GM19099 (cell line): Measurements from ENCODE around the gene CSMD2.

Experiments
- POLR2A ChIP-seq: IDR thresholded peaks from 3 replicates; pipeline ENCODE4 v1.6.1; 2011; ENCODE audit warnings: low read depth; ENCODE audit not compliant: insufficient read length; ENCODE audit errors: extremely low read depth

CSMD2 gene

DNA sequence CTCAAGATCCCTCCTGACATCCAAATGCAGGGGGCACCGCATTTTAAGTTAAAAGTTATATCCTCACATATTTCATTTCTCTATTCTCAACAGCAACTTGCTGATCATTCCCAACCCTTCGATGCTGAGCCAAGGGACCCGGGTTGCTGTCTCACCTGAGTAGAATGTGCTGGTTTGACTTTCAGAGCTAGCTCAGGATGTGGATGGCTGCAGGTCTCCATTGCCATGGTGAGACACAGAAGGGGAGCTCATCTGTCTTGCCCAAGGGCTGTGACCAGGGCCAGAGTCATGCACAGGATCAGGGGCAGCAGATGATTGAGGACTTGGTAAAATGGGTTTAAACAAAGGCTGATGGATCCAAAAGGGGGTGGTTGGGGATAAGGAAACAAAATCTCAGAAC lies 189.1 kb downstream of the CSMD2 start:
- no peak for TF ChIP-seq POLR2A

DNA sequence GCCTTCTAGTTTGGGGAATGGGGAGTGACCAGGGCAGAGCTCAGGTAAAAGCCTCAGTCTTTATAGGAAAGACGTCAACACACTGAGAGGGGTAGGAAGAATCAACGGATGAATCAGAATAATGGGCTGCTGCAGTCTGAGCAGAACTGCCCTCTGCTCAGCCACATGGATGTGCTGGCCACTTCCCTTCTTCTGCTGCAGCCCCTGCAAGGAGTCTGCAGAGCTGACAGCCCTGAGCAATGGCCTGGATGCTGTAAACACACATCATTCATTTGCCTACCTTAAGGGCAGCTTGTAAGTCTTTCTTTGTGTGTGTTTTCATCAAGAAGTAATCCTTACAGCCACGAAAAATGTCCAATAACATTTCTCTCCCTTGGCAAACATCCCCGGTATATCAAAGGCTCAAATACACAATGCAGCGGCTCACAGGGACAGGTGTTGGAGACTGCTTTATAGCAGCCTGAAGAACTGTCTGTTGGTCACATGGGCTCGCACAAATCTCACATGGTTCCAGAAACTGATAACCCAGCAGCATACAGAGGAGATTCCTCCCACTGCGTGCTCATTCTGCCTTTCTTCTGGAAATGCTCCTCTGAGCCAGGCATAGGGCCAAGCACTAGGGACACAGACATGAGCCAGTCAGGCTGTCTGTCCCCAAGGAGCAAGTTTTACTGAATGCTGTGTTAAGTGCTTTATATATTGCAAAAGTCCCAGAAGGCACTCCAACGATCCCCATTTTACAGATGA lies 191.1 kb downstream of the CSMD2 start:
- TF ChIP-seq POLR2A = no peak

DNA sequence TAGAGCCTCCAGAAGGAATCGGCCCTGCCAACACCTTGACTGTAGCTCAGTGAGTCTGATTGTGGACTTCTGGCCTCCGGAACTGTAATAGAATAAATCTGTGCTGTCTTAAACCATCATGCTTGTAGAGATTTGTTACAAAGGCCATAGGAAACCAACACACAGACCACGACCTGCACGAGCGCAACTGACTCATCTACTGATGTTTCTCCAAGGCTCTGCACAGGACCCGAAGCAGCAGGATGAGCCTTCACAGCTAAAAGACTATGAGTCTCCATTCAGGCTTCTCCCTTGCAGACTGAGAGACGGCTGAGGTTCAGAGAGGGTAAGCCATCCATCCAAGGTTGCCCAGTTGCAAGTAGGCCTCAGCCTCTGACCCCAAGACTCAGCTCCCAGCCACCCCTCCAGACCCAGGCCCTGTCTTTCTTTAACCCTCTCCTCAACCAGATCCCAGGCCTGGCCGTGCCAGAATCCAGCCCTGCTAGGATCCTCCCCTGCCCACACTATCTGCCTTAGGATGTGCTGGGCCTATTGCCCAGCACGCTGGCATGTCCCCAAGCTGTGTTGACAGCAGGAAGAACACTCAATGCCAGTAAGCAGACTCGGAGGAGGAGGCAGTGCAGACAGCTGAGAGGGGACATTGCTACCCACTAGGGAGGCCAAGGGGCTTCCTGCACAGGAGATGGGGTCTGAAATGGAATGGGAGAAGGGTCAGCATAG lies 192.2 kb downstream of the CSMD2 start:
- no peak for TF ChIP-seq POLR2A

DNA sequence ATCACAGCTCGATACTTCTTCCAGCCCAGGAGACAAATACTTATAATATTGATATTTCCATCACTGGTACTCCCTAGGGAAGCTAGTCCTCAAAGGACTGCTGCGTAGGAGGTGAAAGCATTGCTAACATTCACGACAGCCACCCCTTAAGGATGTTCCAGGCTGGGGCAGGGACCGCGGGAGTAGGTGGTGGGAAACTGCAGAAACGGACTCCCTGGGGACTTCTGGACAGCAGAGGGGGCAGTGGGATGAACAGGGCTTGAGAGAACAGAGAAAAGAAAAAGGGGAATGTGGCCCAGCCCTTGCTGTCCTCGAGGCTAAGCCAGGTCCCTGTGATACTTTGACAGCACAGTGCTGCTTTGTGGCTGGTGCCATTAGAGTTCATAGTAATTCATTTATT lies 193.1 kb downstream of the CSMD2 start:
- TF ChIP-seq POLR2A = no peak

DNA sequence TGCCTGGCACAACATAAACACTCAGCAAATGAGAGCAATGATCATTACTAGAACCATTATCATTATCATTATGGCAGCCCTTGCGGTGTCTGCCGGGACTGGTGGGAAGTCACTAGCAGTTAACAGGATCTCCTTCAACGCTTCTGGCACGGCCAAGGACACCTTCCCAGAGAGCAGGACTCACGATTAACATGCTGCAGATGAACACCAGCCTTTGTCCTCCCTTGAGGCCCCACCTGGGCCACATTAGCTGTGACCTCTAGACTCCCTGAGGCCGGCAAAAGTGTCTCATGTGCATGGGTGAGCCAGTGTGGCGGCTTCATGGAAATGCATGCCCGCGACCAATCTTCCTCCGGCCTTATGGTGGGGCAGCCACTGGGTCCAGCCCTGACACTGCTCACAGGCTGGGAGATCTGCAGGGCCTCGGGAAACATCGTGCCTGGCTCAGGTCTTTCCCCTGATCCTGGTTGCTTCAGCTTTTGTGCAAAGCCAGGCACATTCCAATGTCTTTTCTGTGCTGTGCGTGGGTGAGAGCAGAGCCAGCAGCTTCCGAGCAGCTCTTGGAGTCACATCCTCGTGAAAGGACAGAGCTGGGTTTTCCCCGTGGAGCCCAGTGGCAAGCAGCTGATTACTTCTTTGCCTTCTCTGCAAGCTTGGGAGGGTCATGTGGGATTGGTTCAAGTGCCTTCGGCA lies 193.9 kb downstream of the CSMD2 start:
- TF ChIP-seq POLR2A = no peak

DNA sequence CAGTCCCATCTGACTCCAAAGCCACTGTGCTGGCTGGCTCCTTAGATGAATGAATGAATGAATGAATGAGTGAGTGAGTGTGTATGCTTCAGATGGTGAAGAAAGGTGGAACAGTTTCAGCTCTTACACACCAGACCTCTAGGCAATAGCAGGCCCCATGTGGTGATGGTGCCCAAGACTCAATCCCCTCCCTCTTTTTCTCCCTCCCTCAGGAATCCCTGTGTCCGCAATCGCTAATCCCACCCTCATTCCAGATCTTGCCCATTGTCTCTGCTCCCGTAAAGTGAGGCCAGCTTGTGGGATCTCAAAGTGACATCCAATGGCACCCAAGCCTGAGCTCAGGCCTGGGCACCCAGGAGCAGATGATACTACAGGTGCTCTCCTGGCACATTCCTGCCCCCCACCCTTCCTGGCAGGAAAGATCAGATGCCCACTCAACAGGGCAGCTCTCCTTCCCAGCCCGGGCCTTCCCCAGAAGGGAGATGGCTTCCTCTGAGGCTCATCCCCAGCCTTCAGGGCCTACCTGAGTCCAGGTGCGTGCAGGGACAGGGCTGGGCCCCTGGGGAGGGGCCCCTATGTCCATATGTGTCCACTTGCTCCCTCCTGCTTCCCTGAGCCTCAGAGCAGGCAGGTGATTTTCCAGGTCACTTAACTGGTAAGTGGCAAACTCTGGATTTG lies 194.7 kb downstream of the CSMD2 start:
- no peak for TF ChIP-seq POLR2A

DNA sequence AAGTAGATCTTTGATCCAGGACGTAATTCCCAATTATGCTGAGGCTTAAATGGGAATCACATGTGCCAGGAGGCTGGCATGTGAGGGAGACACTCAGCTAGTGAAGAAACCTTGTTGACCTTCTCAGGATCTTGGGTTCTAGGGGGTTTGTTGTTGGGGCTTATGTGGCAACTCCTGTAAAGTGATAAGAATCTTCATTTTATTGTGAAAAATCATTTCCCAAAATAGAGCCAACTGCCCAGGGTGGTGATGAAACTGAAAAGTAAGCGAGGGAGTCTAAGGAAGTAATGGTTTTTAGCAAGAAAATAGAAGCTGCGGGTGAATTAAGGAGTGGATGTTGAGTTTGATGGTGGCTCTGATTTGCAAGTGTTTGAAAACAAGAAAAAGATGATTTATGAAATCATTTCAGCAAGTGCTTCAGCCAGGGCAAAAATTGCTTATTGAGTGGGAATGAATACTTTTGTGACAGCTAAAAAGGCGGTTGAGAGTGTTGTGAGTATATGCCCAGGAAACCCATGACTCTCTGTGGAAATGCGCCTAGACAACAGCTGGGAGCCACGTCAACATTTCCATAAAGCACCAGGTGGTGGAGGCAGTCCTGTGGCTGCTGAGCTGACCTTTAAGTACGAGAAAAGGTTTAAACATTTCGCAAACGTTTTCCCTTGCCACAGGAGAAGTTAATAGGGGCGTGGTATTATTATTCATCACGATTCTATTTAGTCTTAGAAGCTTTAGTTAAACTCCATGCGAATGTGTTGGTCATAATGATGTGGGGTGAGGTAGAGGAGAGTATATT lies 198.5 kb downstream of the CSMD2 start:
- no peak for TF ChIP-seq POLR2A

DNA sequence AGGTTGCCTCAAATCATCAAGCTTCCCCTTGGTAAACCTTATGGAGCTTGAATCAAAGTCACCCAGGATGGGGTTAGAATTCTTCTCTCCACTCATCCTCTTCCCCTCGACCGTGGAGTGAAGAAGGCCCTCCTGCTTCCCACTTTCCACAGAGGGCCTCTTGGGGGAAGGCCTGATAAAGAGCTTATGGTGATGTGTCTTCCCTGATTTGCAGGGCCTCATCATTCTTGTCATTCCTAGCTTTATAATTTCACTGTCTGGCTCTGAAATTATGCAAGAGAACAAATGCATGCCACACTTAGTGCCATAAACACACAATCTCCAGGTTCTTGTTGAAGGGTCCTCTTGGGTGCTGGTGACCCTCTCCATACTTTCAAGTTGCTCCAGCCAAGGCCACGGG lies 199.9 kb downstream of the CSMD2 start:
- TF ChIP-seq POLR2A = no peak

DNA sequence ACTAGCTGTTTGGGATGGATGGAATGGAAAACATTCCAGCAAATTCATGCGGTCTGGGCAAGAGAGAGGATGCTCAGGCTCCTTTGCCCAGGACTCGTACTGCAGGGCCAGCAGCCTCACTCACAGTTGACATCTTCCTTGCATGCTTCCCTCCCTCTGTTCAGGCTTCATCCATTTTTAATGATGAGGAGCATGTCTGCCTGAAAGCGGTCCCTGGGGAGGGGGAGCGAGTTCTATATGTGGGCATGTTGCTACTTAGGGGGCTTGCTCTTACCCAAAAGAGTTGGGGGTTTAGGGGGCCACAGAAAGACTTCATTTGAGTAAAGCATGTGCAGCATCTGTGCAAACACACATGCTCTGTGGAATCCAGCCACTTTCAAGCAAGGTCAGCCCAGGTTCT lies 203.0 kb downstream of the CSMD2 start:
- no peak for TF ChIP-seq POLR2A

DNA sequence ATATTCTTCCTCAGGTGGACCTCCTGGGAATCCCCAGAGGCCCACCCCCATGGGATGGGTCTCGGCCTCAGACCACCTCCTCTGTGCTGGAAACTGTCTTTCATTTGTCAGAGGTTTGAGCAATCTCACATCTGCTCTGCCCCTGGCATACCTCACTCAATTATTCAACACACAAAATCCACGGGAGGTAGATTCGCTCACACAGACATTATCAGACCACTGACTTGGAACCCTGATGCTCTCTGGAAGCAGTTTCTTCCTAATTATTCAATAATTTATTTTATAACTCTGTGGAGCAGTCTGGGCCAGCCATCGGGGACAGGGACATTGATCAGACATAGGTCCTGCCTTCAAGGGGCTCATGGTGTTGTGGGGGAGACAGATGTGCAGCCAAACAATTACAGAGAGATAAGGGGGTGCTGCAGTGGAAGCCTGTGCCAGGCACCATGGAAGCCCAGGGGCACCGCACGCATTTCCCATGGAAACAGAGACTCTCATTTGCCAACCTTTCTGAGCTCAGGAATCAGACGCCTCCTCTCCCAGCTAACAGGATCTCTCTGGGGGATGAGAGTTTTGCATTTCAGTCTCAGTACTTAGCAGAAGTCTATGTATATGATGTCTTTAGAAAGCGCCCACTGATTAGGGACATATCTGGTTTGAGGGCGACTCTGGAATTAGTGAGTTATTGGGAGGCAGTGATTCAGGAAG lies 204.7 kb downstream of the CSMD2 start:
- no peak for TF ChIP-seq POLR2A

DNA sequence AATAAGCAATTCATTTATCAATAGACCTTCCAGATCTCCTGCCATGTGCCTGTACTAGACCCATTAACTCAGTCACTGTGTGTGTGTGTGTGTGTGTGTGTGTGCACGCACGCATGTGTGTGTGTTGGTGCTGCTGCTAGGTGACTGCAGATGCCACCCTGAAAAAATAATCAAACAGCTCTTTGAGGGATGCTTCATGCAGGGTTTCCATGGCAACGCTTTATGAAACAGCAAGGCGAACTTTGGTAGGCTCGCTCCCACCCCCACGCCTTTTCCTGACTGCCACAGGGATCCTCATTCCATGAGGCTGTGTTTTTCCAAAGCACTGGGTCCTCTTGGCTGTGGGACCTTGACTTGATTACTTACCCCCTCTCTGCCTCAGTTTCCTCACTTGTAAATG lies 207.2 kb downstream of the CSMD2 start:
- no peak for TF ChIP-seq POLR2A

DNA sequence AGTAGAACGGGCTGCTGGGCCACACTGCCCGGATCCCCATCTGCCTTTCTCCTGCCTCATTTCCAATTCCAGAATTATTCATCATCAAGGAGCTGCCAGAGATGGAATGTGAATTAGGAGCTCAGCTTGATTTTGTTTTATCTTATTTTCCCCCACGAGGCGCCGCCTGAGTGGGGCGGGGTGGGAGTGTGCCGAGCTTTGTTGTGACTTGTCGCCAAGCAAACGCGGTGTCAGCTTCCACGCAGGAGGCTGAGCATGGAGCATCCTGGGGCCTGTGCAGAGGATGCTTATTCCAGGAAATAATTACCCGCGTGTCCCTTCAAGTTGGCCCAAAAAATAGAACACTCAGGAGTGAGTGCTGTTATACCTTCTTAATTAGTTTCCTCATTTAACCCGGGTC lies 209.9 kb downstream of the CSMD2 start:
- TF ChIP-seq POLR2A = no peak

DNA sequence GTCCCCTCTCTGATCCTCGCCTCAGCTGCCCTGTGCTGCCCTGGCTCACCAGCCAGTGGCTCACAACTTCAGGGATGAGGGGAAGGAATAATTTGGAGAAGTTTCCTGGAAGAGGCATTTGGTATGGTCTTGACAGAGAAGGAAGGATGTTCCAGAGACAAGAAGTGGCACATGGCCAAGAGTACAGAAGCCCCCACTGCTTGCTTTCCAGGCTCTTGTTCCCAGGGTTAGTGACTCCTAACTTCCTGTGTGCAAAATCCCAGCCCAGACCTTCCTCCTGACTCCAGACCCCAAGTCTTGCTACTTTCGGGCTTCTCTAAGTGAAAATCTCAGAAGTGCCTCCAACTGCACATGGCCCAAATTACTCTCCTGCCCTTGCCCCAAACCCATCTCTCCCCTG lies 215.5 kb downstream of the CSMD2 start:
- TF ChIP-seq POLR2A = no peak

DNA sequence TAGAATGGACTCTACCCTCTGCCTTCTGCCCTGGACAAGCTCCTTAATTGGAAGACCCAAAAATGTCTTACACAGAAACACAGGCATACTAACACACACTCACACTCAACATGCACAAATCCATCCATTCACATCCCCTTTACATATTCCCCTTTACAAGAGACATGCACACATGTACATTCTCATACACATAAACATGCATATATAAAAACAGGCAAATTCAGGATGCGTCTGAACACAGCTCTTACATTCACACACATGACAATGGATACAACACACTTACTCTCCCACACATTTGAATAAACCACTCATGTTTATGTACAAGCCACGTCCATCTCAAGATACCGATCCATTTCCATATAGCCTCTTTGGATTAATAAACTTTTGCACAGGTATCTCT lies 216.7 kb downstream of the CSMD2 start:
- no peak for TF ChIP-seq POLR2A
